Measurements from ENCODE around the gene TERF2IP.

DNA sequence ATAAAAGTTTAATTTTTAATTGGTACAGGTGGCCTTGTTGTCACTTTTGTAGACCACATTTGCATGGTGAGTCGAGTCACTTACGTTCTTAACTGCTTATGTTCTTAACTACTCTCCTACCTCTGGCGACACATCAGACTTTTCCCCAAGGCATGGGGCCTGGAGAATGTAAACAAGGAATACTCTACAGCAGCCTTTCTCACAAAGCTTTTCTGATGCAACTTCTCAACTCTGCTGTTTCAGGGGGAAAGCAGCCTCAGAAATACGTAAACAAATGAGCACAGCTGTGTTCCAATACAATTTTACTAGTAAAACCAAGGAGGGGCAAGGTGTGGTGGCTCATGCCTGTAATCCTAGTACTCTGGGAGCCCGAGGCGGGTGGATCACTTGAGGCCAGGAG lies 7.0 kb upstream of the TERF2IP start:
- TF ChIP-seq, protein P1, sequence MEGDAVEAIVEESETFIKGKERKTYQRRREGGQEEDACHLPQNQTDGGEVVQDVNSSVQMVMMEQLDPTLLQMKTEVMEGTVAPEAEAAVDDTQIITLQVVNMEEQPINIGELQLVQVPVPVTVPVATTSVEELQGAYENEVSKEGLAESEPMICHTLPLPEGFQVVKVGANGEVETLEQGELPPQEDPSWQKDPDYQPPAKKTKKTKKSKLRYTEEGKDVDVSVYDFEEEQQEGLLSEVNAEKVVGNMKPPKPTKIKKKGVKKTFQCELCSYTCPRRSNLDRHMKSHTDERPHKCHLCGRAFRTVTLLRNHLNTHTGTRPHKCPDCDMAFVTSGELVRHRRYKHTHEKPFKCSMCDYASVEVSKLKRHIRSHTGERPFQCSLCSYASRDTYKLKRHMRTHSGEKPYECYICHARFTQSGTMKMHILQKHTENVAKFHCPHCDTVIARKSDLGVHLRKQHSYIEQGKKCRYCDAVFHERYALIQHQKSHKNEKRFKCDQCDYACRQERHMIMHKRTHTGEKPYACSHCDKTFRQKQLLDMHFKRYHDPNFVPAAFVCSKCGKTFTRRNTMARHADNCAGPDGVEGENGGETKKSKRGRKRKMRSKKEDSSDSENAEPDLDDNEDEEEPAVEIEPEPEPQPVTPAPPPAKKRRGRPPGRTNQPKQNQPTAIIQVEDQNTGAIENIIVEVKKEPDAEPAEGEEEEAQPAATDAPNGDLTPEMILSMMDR (optimal IDR thresholded peaks at IDR 0.05 in 1 of 3, IDR thresholded peaks at IDR 0.05 in 1 of 3, conservative IDR thresholded peaks at IDR 0.05 in 1 of 3; ENCODE audit: extremely low read depth in 1 of 3, insufficient read depth in 2 of 3, low read length in 3 of 3), result no peak
- no peak for TF ChIP-seq EZH2 (IDR thresholded peaks at IDR 0.05; ENCODE audit: low read length)
